VCaP (cell line): ENCODE data around the gene CFAP45.
A peak's percentile ranks its signal among the peaks of the same experiment; 100 is the strongest.

Source experiments
- H3K27ac ChIP-seq: fragments of 450-650 bp; 2 replicates; pipeline ENCODE4 v1.5.1; 2017
- CTCF ChIP-seq: fragments of 450-650 bp; conservative IDR thresholded peaks from 2 replicates; pipeline ENCODE4 v1.5.1; 2017; ENCODE audit warnings: mild to moderate bottlenecking, moderate library complexity

Gene CFAP45

GRCh38 chr1:159920651-159921050 lies 20.7 kb upstream of the CFAP45 start:
- TF ChIP-seq CTCF, result no peak
- no peak overlapping the region for H3K27ac ChIP-seq

- no peak for TF ChIP-seq CTCF
- H3K27ac ChIP-seq, result no peak overlapping the region
Observed at GRCh38 chr1:159920202-159920601, 20.2 kb upstream of the CFAP45 start.

GRCh38 chr1:159919236-159919865 lies 19.4 kb upstream of the CFAP45 start:
- no peak overlapping the region for H3K27ac ChIP-seq
- no peak for TF ChIP-seq CTCF

GRCh38 chr1:159918352-159919200 lies 18.6 kb upstream of the CFAP45 start:
- no peak for TF ChIP-seq CTCF
- no peak overlapping the region for H3K27ac ChIP-seq

GRCh38 chr1:159917533-159918351 lies 17.8 kb upstream of the CFAP45 start:
- no peak for TF ChIP-seq CTCF
- H3K27ac ChIP-seq, result no peak overlapping the region

- TF ChIP-seq CTCF, result no peak
- peak overlapping the region; percentile 33; the same call in 1 of the 2 replicates for H3K27ac ChIP-seq
Observed at GRCh38 chr1:159916242-159917051, 16.5 kb upstream of the CFAP45 start.
